HCT116 (cell line): ENCODE results near the gene ADD3. TPM values are rescaled to one million over a fixed set of nuclear protein-coding genes. Genes with fewer than 3 reads are reported as not detected.

Source experiments
- ATAC-seq: fragments of 200-7000 bp; cut with Tn5 transposase; 2 replicates; pipeline ENCODE4 v1.9.1; 2020; ENCODE audit warnings: mild to moderate bottlenecking, moderate library complexity
- BruUV-seq: library from RNA; stranded (reverse); fragments of 400-500 nt; replicated peaks from 2 replicates; lab custom pipeline; 2021; lab: Mats Ljungman, UMichigan
- CTCF ChIA-PET: fragments of 300-600 bp; sonication (Branson Sonifier 250); formaldehyde crosslinking; loops from one replicate; lab custom pipeline; 2021; ENCODE audit warnings: antibody characterized with exemption; lab: Charles Lee
- POLR2A ChIA-PET: fragments of 300-600, 350-600 bp; sonication (Branson Sonifier 250); formaldehyde crosslinking; loops from one replicate; lab custom pipeline; 2021; ENCODE audit warnings: antibody characterized with exemption; lab: Charles Lee
- RAD21 ChIA-PET, 2 experiments: fragments of 300-600 bp; sonication (Branson Sonifier 250); formaldehyde crosslinking; loops; one replicate each; lab custom pipeline; 2023; ENCODE audit warnings: low total read pairs in 2 of 2; ENCODE audit not compliant: uncharacterized antibody in 2 of 2, unreplicated experiment in 2 of 2, low non-redundant PET in 1 of 2; lab: Charles Lee
- DNase-seq: peaks from one replicate; pipeline ENCODE4 v3.0.0-alpha.2; 2010; ENCODE audit warnings: low read depth, low spot score
- H2AFZ ChIP-seq: fragments of 200-600 bp; shearing (Covaris generic), sonication (generic); 2 replicates; pipeline ENCODE4 v1.6.1; 2017; ENCODE audit warnings: low read depth, mixed run types, mixed read lengths, antibody characterized with exemption, low read length; ENCODE audit not compliant: poor library complexity, severe bottlenecking
- H3K27ac ChIP-seq: 2 replicates; pipeline ENCODE4 v1.5.1; 2012; ENCODE audit warnings: low read depth, low read length
- H3K27me3 ChIP-seq: fragments of 200-600 bp; sonication (generic); 2 replicates; pipeline ENCODE4 v1.6.1; 2016; ENCODE audit warnings: mixed run types, low read length, mixed read lengths; ENCODE audit not compliant: insufficient read depth
- H3K36me3 ChIP-seq, 2 experiments: fragments of 200-500 bp in 1 of 2; fragments of 200-600 bp in 1 of 2; sonication (Bioruptor generic) in 1 of 2; sonication (generic) in 1 of 2; 2 replicates each; pipeline versions ENCODE4 v1.5.1 to v1.6.1; 2014 to 2016; ENCODE audit warnings: low read length in 2 of 2, inconsistent platforms in 1 of 2, mixed read lengths in 1 of 2, mixed run types in 1 of 2; ENCODE audit not compliant: insufficient read depth in 2 of 2, control insufficient read depth in 1 of 2
- H3K4me1 ChIP-seq, 2 experiments: fragments of 200-600 bp in 1 of 2; sonication (generic) in 1 of 2; 2 replicates each; pipeline versions ENCODE4 v1.5.1 to v1.6.1; 2012 to 2017; ENCODE audit warnings: low read length in 2 of 2, inconsistent platforms in 1 of 2, mild to moderate bottlenecking in 1 of 2, mixed read lengths in 1 of 2, mixed run types in 1 of 2, moderate library complexity in 1 of 2; ENCODE audit not compliant: insufficient read depth in 2 of 2, control insufficient read depth in 1 of 2
- H3K4me2 ChIP-seq: fragments of 200-600 bp; sonication (generic); 2 replicates; pipeline ENCODE4 v1.6.1; 2017; ENCODE audit warnings: mixed run types, low read length, mixed read lengths
- H3K4me3 ChIP-seq, 2 experiments: fragments of 200-600 bp in 1 of 2; sonication (generic) in 1 of 2; replicated peaks in 1 of 2; 2 replicates each; pipeline ENCODE4 v1.5.1; 2011 to 2016; ENCODE audit warnings: low read length in 2 of 2, control low read depth in 1 of 2, low read depth in 1 of 2, mild to moderate bottlenecking in 1 of 2, mixed read lengths in 1 of 2, mixed run types in 1 of 2
- H3K79me2 ChIP-seq: fragments of 200-600 bp; sonication (generic); 2 replicates; pipeline ENCODE4 v1.6.1; 2017; ENCODE audit warnings: mild to moderate bottlenecking, mixed run types, low read length, moderate library complexity, mixed read lengths; ENCODE audit not compliant: insufficient read depth
- H3K9ac ChIP-seq: fragments of 200-600 bp; sonication (generic); 2 replicates; pipeline ENCODE4 v1.6.1; 2016; ENCODE audit warnings: low read length, mixed read lengths
- H3K9me2 ChIP-seq: fragments of 200-600 bp; sonication (generic), shearing (Covaris generic); 2 replicates; pipeline ENCODE4 v1.6.1; 2017; ENCODE audit warnings: mixed run types, mild to moderate bottlenecking, moderate library complexity; ENCODE audit not compliant: insufficient read depth
- H3K9me3 ChIP-seq, 2 experiments: fragments of 200-500 bp in 1 of 2; fragments of 200-600 bp in 1 of 2; sonication (Bioruptor generic) in 1 of 2; sonication (generic) in 1 of 2; 2 replicates each; pipeline ENCODE4 v1.6.1; 2014 to 2017; ENCODE audit warnings: low read length in 2 of 2, mixed read lengths in 2 of 2, inconsistent platforms in 1 of 2, low read depth in 1 of 2, mild to moderate bottlenecking in 1 of 2, mixed run types in 1 of 2, moderate library complexity in 1 of 2; ENCODE audit not compliant: control insufficient read depth in 1 of 2, insufficient read depth in 1 of 2
- H4K20me1 ChIP-seq: fragments of 200-600 bp; sonication (generic), shearing (Covaris generic); 2 replicates; pipeline ENCODE4 v1.6.1; 2017; ENCODE audit warnings: mixed run types, mild to moderate bottlenecking, moderate library complexity; ENCODE audit not compliant: insufficient read depth
- ATF3 ChIP-seq: IDR thresholded peaks from 2 replicates; pipeline ENCODE4 v1.6.1; 2012
- CBX3 ChIP-seq: IDR thresholded peaks from 2 replicates; pipeline ENCODE4 v1.6.1; 2012; ENCODE audit warnings: low read depth
- CEBPB ChIP-seq: IDR thresholded peaks from 2 replicates; pipeline ENCODE4 v1.6.1; 2012; ENCODE audit warnings: low read depth
- CTCF ChIP-seq, 3 experiments: fragments of 200-600 bp in 1 of 3; sonication (generic) in 1 of 3; IDR thresholded peaks in 2 of 3; conservative IDR thresholded peaks in 1 of 3; 2 replicates each; pipeline ENCODE4 v1.5.1; 2012 to 2017; ENCODE audit warnings: low read depth in 2 of 3, low read length in 2 of 3, antibody characterized with exemption in 1 of 3, borderline replicate concordance in 1 of 3, control low read depth in 1 of 3, mild to moderate bottlenecking in 1 of 3, mixed read lengths in 1 of 3, mixed run types in 1 of 3, moderate library complexity in 1 of 3; ENCODE audit not compliant: insufficient read depth in 1 of 3
- EGR1 ChIP-seq: IDR thresholded peaks from 2 replicates; pipeline ENCODE4 v1.6.1; 2012; ENCODE audit warnings: low read depth
- ELF1 ChIP-seq: IDR thresholded peaks from 2 replicates; pipeline ENCODE4 v1.6.1; 2012; ENCODE audit warnings: low read depth, borderline replicate concordance
- EZH2 ChIP-seq: fragments of 200-600 bp; sonication (generic); IDR thresholded peaks from 2 replicates; pipeline ENCODE4 v1.6.1; 2017; ENCODE audit warnings: antibody characterized with exemption, mixed run types
- EZH2phosphoT487 ChIP-seq: fragments of 200-600 bp; IDR thresholded peaks from 2 replicates; pipeline ENCODE4 v1.6.1; 2018; ENCODE audit warnings: antibody characterized with exemption, borderline replicate concordance
- FOSL1 ChIP-seq: IDR thresholded peaks from 2 replicates; pipeline ENCODE4 v1.6.1; 2012; ENCODE audit warnings: low read depth
- JUND ChIP-seq: IDR thresholded peaks from 2 replicates; pipeline ENCODE4 v1.6.1; 2012
- MAX ChIP-seq: IDR thresholded peaks from 2 replicates; pipeline ENCODE4 v1.6.1; 2012
- POLR2A ChIP-seq: IDR thresholded peaks from 2 replicates; pipeline ENCODE4 v1.7.0; 2011; ENCODE audit warnings: borderline replicate concordance; ENCODE audit not compliant: insufficient read depth, insufficient read length; ENCODE audit errors: extremely low read depth
- POLR2AphosphoS5 ChIP-seq: IDR thresholded peaks from 2 replicates; pipeline ENCODE4 v1.6.1; 2011; ENCODE audit warnings: mild to moderate bottlenecking, low read depth, low read length, moderate library complexity
- RAD21 ChIP-seq: IDR thresholded peaks from 2 replicates; pipeline ENCODE4 v1.6.1; 2012; ENCODE audit warnings: low read depth, mild to moderate bottlenecking
- SIN3A ChIP-seq: IDR thresholded peaks from 2 replicates; pipeline ENCODE4 v1.6.1; 2012; ENCODE audit warnings: low read depth
- SP1 ChIP-seq: IDR thresholded peaks from 2 replicates; pipeline ENCODE4 v1.6.1; 2012; ENCODE audit warnings: low read depth
- SRF ChIP-seq: IDR thresholded peaks from 2 replicates; pipeline ENCODE4 v1.6.1; 2012; ENCODE audit warnings: low read depth
- TCF7L2 ChIP-seq: IDR thresholded peaks from 2 replicates; pipeline ENCODE4 v1.7.0; 2011; ENCODE audit warnings: borderline replicate concordance, inconsistent platforms; ENCODE audit not compliant: insufficient read depth, insufficient read length; ENCODE audit errors: extremely low read depth
- YY1 ChIP-seq: IDR thresholded peaks from 2 replicates; pipeline ENCODE4 v1.6.1; 2011; ENCODE audit warnings: low read length, low read depth, moderate library complexity, mild to moderate bottlenecking; ENCODE audit not compliant: insufficient replicate concordance; ENCODE audit errors: extremely low read depth
- ZFX ChIP-seq: fragments of 450-650 bp; IDR thresholded peaks from 2 replicates; pipeline ENCODE4 v1.6.1; 2017
- ZNF274 ChIP-seq: fragments of 200-500 bp; sonication (Bioruptor generic); IDR thresholded peaks from 2 replicates; pipeline ENCODE4 v1.6.1; 2014; ENCODE audit warnings: mild to moderate bottlenecking, low read depth, low read length, inconsistent platforms
- intact Hi-C: fragments of 100-400 bp; cut with micrococcal nuclease; formaldehyde crosslinking; loops from 2 replicates; pipeline ENCODE4 v1.10.0; 2022
- total RNA-seq: library from RNA; stranded (reverse); gene quantifications from one replicate; pipeline ENCODE4 v1.2.1, GENCODE V29; 2021; ENCODE audit not compliant: unreplicated experiment
- TF ChIP-seq, protein P1 (sequence below): IDR thresholded peaks from 2 replicates; pipeline ENCODE4 v1.6.1; 2011; ENCODE audit warnings: mild to moderate bottlenecking, low read length, moderate library complexity; ENCODE audit not compliant: insufficient replicate concordance; ENCODE audit errors: extremely low read depth

The ADD3 gene
- total RNA-seq, 1 experiment from 2014 or later: 41.1 TPM

DNA sequence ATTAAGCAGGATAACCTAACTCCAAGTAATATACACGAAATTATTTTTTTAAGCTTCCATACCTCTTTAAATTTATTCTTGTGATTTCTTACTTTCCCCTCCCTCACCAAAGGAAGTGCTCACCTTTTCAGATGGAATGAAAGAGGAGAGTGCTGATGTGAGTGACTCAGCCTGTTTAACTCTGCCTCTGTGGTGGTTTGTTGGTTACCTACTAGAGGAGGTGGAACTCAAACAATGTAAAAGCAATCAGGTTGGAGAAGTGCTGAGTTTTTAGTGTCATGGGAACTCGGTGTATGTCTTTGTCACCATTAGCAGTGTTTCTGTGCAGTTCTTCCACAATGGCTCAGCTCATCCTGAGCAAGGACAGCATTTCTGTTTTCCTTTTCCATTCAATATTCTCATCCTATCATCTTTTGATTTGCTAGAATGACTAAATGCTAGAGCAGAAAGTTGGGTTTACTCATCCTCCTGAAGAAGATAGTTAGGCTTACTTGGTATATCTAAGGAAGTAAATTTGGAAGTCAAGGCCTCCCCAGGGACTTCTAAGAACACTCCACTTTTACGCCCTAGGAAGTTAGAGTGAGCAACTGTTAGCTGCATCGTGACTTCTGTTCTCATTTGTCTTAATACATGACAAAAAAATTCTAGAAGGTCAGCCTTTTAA lies 6.0 kb downstream of the ADD3 start:
- ATAC-seq (peak; percentile 58), DNase-seq (no peak)
- ChIA-PET RAD21 (no interaction called here), POLR2A (no interaction called here), CTCF (interaction anchor here (1.9 kb wide), 1 partner anchor 130 kb away, joined by 8 read pairs; no protein-coding TSS in a partner anchor)
- Histone ChIP-seq H3K9me3 (no peaks in the 10 kb centered on the region), H3K27ac (peak overlapping the region; percentile 3; the same call in 1 of the 2 replicates), H2AFZ (no peak overlapping the region), H3K4me2 (peak overlapping the region; percentile 38), H3K79me2 (peaks cover 36% of the 10 kb centered on the region), H3K9me2 (no peaks in the 10 kb centered on the region), H3K36me3 (no peaks in the 10 kb centered on the region), H3K9ac (no peak overlapping the region), H4K20me1 (no peaks in the 10 kb centered on the region), H3K4me3 (no peak overlapping the region), H3K27me3 (no peaks in the 10 kb centered on the region), H3K4me1 (peaks cover 23 to 48% of the 10 kb centered on the region in 2 experiments)
- intact Hi-C loops: no loop called here
- BruUV-seq: no TSS peak
- TF ChIP-seq POLR2AphosphoS5 (no peak), EZH2 (no peak), EGR1 (no peak), CEBPB (no peak), JUND (peak; percentile 51; the same call in 1 of the 2 replicates), POLR2A (no peak), YY1 (no peak), EZH2phosphoT487 (no peak), RAD21 (no peak), SIN3A (no peak), TCF7L2 (no peak), SRF (no peak), SP1 (0 out of 2 replicates have a peak, but pooled peaks have one; percentile 13), CBX3 (0 out of 2 replicates have a peak, but pooled peaks have one; percentile 46), CTCF (IDR thresholded peaks at IDR 0.05 in 2 of 3, conservative IDR thresholded peaks at IDR 0.05 in 1 of 3; ENCODE audit: borderline replicate concordance in 1 of 3, insufficient read depth in 1 of 3, low read depth in 2 of 3, low read length in 2 of 3) (no peak), ATF3 (no peak), MAX (no peak), ELF1 (no peak), ZFX (no peak), FOSL1 (peak; percentile 37; the same call in 1 of the 2 replicates), ZNF274 (no peak)
- TF ChIP-seq, protein P1, sequence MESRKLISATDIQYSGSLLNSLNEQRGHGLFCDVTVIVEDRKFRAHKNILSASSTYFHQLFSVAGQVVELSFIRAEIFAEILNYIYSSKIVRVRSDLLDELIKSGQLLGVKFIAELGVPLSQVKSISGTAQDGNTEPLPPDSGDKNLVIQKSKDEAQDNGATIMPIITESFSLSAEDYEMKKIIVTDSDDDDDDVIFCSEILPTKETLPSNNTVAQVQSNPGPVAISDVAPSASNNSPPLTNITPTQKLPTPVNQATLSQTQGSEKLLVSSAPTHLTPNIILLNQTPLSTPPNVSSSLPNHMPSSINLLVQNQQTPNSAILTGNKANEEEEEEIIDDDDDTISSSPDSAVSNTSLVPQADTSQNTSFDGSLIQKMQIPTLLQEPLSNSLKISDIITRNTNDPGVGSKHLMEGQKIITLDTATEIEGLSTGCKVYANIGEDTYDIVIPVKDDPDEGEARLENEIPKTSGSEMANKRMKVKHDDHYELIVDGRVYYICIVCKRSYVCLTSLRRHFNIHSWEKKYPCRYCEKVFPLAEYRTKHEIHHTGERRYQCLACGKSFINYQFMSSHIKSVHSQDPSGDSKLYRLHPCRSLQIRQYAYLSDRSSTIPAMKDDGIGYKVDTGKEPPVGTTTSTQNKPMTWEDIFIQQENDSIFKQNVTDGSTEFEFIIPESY: no peak
